ENCODE measurements around the gene ADNP2. TPM values are rescaled to one million over a fixed set of nuclear protein-coding genes. Genes with fewer than 3 reads are reported as not detected.

The ADNP2 gene
- total and polyA plus RNA-seq, 2 donors, result 8.0 to 9.7 TPM

DNA sequence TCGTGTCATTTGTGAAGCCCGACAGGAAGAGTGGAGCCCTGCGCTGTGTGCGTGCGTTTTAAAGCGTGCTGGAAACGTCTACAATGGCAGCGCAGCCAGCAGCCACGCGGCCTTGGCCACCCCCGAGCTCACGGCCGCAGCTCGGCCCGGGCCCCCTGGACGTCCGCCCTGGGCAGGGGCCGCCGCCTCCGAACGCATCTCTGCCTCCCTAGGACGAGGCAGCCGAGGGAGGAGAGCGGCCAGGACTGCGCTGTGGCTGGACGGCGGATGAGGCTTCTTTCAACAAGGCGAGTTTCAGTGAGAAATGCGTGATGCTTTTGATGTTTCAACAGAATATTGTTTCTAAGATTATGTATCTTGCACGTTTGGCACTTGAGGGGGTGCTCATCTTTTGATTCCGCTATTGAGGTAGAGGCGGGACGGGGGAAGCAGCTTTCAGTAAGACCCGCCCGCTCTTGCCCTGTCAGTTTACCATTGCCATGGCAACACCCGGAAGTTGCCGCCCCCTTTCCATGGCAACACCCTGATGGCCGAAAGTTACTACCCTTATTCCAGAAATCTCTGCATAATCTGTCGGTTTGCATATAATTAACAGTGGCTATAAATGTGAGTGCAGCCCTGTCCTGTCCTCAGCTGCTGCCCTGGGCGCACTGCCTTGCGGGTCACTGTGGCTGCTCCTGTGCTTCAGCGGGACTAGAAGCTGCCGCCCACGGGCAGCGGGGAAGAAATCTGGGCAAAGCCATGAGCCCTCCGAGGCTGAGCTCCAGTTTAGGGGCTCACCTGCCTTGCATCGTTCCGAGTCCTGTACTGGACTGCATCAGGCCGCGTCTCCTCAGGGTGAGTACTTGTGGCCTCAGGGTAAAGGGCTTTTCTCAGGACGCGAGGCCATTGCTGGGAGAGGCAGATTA lies 38.6 kb downstream of the ADNP2 start:
- no peaks in the 10 kb centered on the region for H3K36me3 ChIP-seq (ENCODE audit: control insufficient read depth in 2 of 2, insufficient read depth in 2 of 2, low read length in 1 of 2)
- 20% methylated on average over 52 of the region's 52 CpGs for WGBS
- H3K27ac ChIP-seq (ENCODE audit: low read depth in 1 of 2, low read length in 1 of 2), result peak overlapping the region; percentile 21 to 46

DNA sequence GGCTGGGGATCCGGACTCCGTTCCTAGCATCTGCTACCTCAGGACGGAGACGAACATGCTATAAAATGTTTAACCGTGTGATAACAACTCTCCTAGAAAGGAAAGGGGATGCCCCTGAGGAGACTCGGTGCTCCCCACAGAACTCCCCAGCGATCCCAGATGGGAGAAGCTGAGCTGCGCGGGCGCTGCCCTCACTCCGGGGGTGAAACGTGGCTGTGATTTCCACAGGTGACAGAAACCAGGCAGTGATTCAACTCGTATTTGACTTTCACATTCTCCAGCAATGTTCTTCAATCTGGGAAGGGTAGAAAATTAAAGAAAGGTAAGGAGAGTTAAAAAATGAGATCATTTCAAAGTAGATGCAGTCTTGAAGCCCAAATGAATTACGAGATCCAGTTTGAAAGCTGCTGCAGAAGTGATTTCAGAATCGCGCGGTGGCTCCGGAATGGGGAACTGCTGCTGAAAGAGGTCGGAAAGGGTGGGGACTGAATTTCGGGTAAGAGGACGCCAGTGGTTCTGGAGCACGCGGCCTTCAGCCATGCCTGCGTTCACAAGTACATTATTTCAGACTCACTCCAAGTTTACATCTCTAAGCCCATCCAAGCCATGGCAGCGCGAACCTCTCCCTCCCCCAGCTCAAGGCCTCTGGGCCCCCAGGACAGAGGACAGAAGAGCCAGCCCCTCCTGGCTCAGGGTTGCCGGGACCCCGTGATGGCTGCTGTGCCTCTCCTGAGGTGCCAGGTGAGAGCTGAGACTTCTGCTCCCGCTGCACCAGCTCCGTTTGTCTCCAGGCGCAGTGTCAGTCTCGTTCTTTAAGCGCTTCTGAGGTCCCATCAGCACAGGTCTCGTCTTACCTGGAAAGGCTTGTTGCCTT lies 39.5 kb downstream of the ADNP2 start:
- peak overlapping the region; percentile 45 to 62 for H3K4me3 ChIP-seq (ENCODE audit: low read length in 2 of 2)
- H3K27ac ChIP-seq (ENCODE audit: low read depth in 1 of 2, low read length in 1 of 2), result peak overlapping the region in 1 of 2 donors; percentile 43
- H3K36me3 ChIP-seq (ENCODE audit: control insufficient read depth in 2 of 2, insufficient read depth in 2 of 2, low read length in 1 of 2), result no peaks in the 10 kb centered on the region
- peaks cover 0 to 31% of the 10 kb centered on the region in 2 donors for H3K27me3 ChIP-seq (ENCODE audit: control insufficient read depth in 2 of 2, insufficient read depth in 1 of 2, low read length in 1 of 2)
- 44% methylated on average over 34 of the region's 34 CpGs for WGBS
- DNase-seq (ENCODE audit: low read depth in 6 of 9, low spot score in 9 of 9), result no peak
- H3K9me3 ChIP-seq (ENCODE audit: control insufficient read depth in 2 of 2, insufficient read depth in 1 of 2, low read length in 1 of 2), result no peaks in the 10 kb centered on the region
- peaks cover 2 to 6% of the 10 kb centered on the region in 2 donors for H3K4me1 ChIP-seq (ENCODE audit: control insufficient read depth in 2 of 2, insufficient read depth in 2 of 2, low read length in 2 of 2)

More for the DNA sequence above, 38.6 kb downstream of the ADNP2 start:
- peak overlapping the region; percentile 45 to 62 for H3K4me3 ChIP-seq (ENCODE audit: low read length in 2 of 2)
- peak; percentile 37 to 81 (median 64) for DNase-seq (ENCODE audit: low read depth in 6 of 9, low spot score in 9 of 9)
- H3K4me1 ChIP-seq (ENCODE audit: control insufficient read depth in 2 of 2, insufficient read depth in 2 of 2, low read length in 2 of 2), result peaks cover 2 to 6% of the 10 kb centered on the region in 2 donors
- no peaks in the 10 kb centered on the region for H3K9me3 ChIP-seq (ENCODE audit: control insufficient read depth in 2 of 2, insufficient read depth in 1 of 2, low read length in 1 of 2)
- H3K27me3 ChIP-seq (ENCODE audit: control insufficient read depth in 2 of 2, insufficient read depth in 1 of 2, low read length in 1 of 2), result peaks cover 0 to 31% of the 10 kb centered on the region in 2 donors

DNA sequence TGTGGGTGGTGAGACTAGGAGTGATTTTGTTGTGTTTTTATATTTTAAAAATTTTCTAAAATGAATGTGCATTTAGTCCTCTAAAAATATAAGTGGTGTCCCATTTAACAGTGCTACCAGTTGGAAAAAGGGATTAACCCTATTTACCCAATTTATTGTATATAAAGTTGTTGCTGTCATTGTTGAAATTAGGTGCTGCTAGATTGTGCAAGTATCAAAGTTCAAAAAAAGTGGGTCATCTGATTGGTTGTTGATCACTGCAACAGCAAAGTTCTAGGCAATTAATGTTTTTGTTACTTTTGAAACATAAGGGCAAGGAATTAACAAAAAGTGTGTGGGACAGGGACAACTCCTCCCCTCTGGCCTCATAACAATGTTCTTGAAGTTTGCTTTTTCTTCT lies 40.6 kb downstream of the ADNP2 start:
- no peak overlapping the region for H3K4me3 ChIP-seq (ENCODE audit: low read length in 2 of 2)
- H3K4me1 ChIP-seq (ENCODE audit: control insufficient read depth in 2 of 2, insufficient read depth in 2 of 2, low read length in 2 of 2), result peaks cover 2 to 6% of the 10 kb centered on the region in 2 donors
- DNase-seq (ENCODE audit: low read depth in 6 of 9, low spot score in 9 of 9), result no peak
- peaks cover 0 to 31% of the 10 kb centered on the region in 2 donors for H3K27me3 ChIP-seq (ENCODE audit: control insufficient read depth in 2 of 2, insufficient read depth in 1 of 2, low read length in 1 of 2)
- H3K27ac ChIP-seq (ENCODE audit: low read depth in 1 of 2, low read length in 1 of 2), result no peak overlapping the region
- H3K36me3 ChIP-seq (ENCODE audit: control insufficient read depth in 2 of 2, insufficient read depth in 2 of 2, low read length in 1 of 2), result no peaks in the 10 kb centered on the region
- H3K9me3 ChIP-seq (ENCODE audit: control insufficient read depth in 2 of 2, insufficient read depth in 1 of 2, low read length in 1 of 2), result no peaks in the 10 kb centered on the region

DNA sequence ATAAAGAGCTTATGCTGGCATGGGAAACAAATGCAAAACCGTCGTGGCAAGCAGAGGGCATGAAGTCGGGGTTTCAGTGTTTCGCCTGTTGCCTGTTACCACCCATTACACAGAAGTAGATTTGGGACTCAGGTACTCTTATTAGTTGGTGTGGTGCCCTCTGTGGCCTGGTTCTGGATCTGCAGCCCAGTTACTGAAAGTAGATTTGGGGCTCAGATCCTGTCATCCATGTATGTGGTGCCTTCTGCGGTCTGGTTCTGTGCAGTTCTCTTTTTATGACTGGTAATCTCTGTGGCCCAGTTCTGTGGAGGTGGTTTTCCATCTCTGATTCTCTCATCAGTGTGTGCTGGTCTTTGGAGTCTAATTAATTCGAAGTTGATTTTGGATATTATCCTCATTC lies 45.2 kb downstream of the ADNP2 start:
- no peak overlapping the region for H3K27ac ChIP-seq (ENCODE audit: low read depth in 1 of 2, low read length in 1 of 2)
- H3K4me3 ChIP-seq (ENCODE audit: low read length in 2 of 2), result no peak overlapping the region
- no peaks in the 10 kb centered on the region for H3K9me3 ChIP-seq (ENCODE audit: control insufficient read depth in 2 of 2, insufficient read depth in 1 of 2, low read length in 1 of 2)
- H3K4me1 ChIP-seq (ENCODE audit: control insufficient read depth in 2 of 2, insufficient read depth in 2 of 2, low read length in 2 of 2), result no peaks in the 10 kb centered on the region
- peaks cover 0 to 13% of the 10 kb centered on the region in 2 donors for H3K27me3 ChIP-seq (ENCODE audit: control insufficient read depth in 2 of 2, insufficient read depth in 1 of 2, low read length in 1 of 2)
- no peaks in the 10 kb centered on the region for H3K36me3 ChIP-seq (ENCODE audit: control insufficient read depth in 2 of 2, insufficient read depth in 2 of 2, low read length in 1 of 2)
- DNase-seq (ENCODE audit: low read depth in 6 of 9, low spot score in 9 of 9), result no peak
- 82% methylated on average over 6 of the region's 6 CpGs for WGBS

DNA sequence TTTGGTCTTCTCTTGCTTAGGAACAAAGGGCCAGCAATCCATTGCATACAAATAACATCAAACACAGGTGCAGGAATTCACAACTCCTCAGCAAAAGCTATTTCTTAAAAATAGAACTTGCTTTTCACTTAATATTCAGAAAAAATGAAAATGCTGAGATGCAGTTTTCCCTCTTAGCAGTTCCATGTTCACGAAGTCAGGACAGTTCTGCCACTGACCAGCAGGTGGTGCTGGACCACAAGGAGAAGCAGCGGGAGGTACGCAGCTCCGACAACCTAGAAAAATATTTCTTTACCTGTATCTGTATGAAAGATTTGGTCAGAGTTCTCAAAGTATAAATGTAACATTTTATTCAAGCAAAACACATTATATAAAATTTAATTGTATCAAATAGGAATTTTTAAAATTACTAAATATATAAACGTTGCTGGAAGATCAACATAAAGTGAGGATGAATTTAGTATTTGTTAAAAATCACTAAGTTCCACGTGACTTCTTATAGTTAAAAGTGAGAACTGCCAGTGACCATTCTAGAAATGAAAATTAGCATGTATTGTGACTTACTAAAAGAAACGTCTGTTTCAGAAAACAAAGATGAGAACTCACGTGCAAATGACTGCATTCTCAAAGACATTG lies 48.8 kb downstream of the ADNP2 start:
- Histone ChIP-seq H3K9me3 (ENCODE audit: control insufficient read depth in 2 of 2, insufficient read depth in 1 of 2, low read length in 1 of 2) (peaks cover 0 to 1% of the 10 kb centered on the region in 2 donors), H3K4me3 (ENCODE audit: low read length in 2 of 2) (no peak overlapping the region), H3K4me1 (ENCODE audit: control insufficient read depth in 2 of 2, insufficient read depth in 2 of 2, low read length in 2 of 2) (no peaks in the 10 kb centered on the region), H3K27ac (ENCODE audit: low read depth in 1 of 2, low read length in 1 of 2) (no peak overlapping the region), H3K36me3 (ENCODE audit: control insufficient read depth in 2 of 2, insufficient read depth in 2 of 2, low read length in 1 of 2) (no peaks in the 10 kb centered on the region), H3K27me3 (ENCODE audit: control insufficient read depth in 2 of 2, insufficient read depth in 1 of 2, low read length in 1 of 2) (peaks cover 2 to 29% of the 10 kb centered on the region in 2 donors)
- DNase-seq (ENCODE audit: low read depth in 6 of 9, low spot score in 9 of 9), result peak in 8 of 9 donors; percentile 33 to 73 (median 56)
- 49% methylated on average over 8 of the region's 8 CpGs for WGBS

DNA sequence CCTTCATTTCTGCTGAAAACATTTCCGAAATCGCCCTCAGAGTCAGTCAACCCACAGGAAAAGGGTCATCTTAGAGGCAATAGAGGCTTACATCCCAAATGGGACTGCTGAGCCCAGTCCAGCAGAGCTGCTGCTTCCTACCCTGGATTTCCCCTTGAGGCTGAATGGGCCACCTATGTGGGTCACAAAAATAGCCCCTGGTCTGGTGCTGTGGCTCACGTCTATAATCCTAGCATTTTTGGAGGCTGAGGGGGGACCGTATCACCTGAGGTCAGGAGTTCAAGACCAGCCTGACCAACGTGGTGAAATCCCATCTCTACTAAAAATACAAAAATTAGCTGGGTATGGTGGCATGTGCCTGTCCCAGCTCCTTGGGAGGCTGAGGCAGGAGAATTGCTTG lies 49.3 kb downstream of the ADNP2 start:
- Histone ChIP-seq H3K27me3 (ENCODE audit: control insufficient read depth in 2 of 2, insufficient read depth in 1 of 2, low read length in 1 of 2) (peaks cover 2 to 29% of the 10 kb centered on the region in 2 donors), H3K36me3 (ENCODE audit: control insufficient read depth in 2 of 2, insufficient read depth in 2 of 2, low read length in 1 of 2) (no peaks in the 10 kb centered on the region), H3K4me3 (ENCODE audit: low read length in 2 of 2) (no peak overlapping the region), H3K4me1 (ENCODE audit: control insufficient read depth in 2 of 2, insufficient read depth in 2 of 2, low read length in 2 of 2) (no peaks in the 10 kb centered on the region), H3K9me3 (ENCODE audit: control insufficient read depth in 2 of 2, insufficient read depth in 1 of 2, low read length in 1 of 2) (peaks cover 1 to 3% of the 10 kb centered on the region in 2 donors), H3K27ac (ENCODE audit: low read depth in 1 of 2, low read length in 1 of 2) (no peak overlapping the region)
- DNase-seq (ENCODE audit: low read depth in 6 of 9, low spot score in 9 of 9), result no peak
- 93% methylated on average over 5 of the region's 5 CpGs for WGBS

DNA sequence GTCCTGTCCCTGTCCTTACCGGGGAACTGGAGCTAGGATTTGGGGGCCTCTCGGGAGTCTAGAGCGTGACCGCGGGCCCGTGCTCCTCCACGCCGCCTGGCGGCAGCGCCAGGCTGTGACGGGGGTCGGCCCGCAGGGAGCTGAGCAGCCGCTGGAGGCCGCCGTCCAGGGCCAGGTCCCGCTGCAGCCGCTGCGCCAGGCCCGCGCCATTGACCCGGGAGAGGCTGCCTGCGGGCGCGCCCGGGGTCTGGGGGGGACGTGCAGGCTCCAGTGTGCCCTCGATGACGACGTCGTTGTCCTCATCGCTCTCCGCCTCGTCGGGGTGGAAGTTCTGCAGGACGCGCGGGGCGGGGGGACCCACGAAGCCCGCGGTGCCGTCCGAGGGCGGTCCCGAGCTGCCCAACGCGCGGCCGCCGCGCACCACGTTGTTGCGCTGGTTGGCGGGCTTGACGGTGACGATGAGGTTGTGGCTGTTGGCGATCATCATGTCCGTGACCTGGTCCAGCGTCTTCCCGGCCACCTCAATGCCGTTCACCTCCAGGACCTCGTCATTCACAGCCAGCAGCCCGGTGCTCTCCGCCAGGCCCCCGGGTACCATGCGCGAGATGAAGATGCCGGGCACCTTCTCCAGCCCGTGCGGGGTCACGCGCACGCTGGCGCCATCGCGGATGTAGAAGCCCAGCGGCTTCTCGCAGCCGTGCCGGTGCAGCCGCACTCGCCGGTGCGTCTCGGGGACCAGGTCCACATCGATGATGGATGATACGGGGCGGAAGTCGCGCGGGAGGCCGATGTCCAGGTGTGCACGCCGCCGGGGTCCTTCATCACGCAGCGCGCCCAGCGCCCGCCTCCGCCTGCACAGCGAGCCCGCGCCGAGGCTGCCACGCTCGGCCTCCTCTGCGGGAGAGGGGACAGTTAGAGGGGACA lies 50.9 kb downstream of the ADNP2 start:
- WGBS, result 46% methylated on average over 109 of the region's 109 CpGs
- H3K27me3 ChIP-seq (ENCODE audit: control insufficient read depth in 2 of 2, insufficient read depth in 1 of 2, low read length in 1 of 2), result peaks cover 2 to 29% of the 10 kb centered on the region in 2 donors
- H3K9me3 ChIP-seq (ENCODE audit: control insufficient read depth in 2 of 2, insufficient read depth in 1 of 2, low read length in 1 of 2), result peaks cover 1 to 18% of the 10 kb centered on the region in 2 donors
- no peak overlapping the region for H3K27ac ChIP-seq (ENCODE audit: low read depth in 1 of 2, low read length in 1 of 2)
- H3K4me1 ChIP-seq (ENCODE audit: control insufficient read depth in 2 of 2, insufficient read depth in 2 of 2, low read length in 2 of 2), result no peaks in the 10 kb centered on the region
- H3K36me3 ChIP-seq (ENCODE audit: control insufficient read depth in 2 of 2, insufficient read depth in 2 of 2, low read length in 1 of 2), result no peaks in the 10 kb centered on the region
- no peak overlapping the region for H3K4me3 ChIP-seq (ENCODE audit: low read length in 2 of 2)
- DNase-seq (ENCODE audit: low read depth in 6 of 9, low spot score in 9 of 9), result peak in 3 of 9 donors; percentile 12 to 36 (median 17)

DNA sequence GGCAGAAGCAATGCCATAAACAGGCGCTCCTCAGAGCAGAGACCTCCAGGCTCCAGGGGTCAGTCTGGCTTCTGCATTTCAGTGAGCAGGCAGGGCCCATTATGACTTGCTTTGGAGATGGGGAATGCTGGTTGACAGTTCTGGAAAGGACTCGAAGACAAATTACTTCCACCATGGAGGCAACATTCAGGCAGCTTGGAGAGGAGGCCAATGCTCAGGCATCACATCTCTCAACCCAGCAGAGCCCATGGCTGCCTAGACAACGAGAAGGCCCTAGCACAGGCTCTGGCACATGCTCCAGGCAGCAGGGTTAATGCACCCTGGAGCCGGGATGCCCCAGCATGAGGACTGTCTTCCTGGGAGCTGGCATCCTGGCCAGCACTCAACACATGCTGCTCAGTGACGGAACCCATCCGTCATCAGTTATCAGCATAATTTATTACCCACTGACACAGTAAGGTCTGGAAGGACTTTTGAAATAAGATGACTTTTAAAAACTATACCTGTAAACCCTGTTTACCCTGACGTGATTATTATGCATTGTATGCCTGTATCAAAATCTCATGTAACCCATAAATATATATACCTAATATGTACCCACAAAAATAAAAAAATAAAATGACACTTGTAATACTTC lies 52.8 kb downstream of the ADNP2 start:
- Histone ChIP-seq H3K27me3 (ENCODE audit: control insufficient read depth in 2 of 2, insufficient read depth in 1 of 2, low read length in 1 of 2) (peaks cover 2 to 29% of the 10 kb centered on the region in 2 donors), H3K27ac (ENCODE audit: low read depth in 1 of 2, low read length in 1 of 2) (no peak overlapping the region), H3K36me3 (ENCODE audit: control insufficient read depth in 2 of 2, insufficient read depth in 2 of 2, low read length in 1 of 2) (no peaks in the 10 kb centered on the region), H3K4me1 (ENCODE audit: control insufficient read depth in 2 of 2, insufficient read depth in 2 of 2, low read length in 2 of 2) (no peaks in the 10 kb centered on the region), H3K4me3 (ENCODE audit: low read length in 2 of 2) (no peak overlapping the region), H3K9me3 (ENCODE audit: control insufficient read depth in 2 of 2, insufficient read depth in 1 of 2, low read length in 1 of 2) (peaks cover 1 to 18% of the 10 kb centered on the region in 2 donors)
- 93% methylated on average over 7 of the region's 7 CpGs for WGBS
- no peak for DNase-seq (ENCODE audit: low read depth in 6 of 9, low spot score in 9 of 9)
